Inferior parietal cortex (tissue), 1 donor: Measurements from ENCODE around the gene RAD17.
"Not testable (repeated sequence)": the region's sequence is repeated elsewhere in the genome, so short reads cannot be mapped to it uniquely, and the experiment has no call there.

Experiments
- DNase-seq: peaks from one replicate; pipeline ENCODE4 v3.0.0-alpha.2; 2016; ENCODE audit errors: extremely low spot score

RAD17 gene

DNA sequence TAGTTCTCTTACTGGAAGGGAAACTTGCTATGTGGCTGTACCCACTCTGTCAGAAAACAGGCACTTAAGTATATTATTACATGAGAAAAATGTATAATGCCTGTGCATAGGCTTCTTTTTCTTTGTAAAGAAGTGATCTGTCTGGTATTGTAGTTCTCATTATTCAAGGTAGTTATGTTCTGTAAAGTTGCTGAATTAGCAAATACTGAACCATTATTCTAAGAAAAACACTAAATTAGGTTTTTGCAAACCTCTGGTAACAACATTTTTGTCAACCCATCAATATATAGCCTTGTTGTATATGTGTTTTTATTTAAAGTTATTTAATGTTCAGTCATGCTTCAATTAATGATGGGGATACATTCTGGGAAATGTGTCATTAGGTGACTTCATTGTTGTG, 8.8 kb downstream of the RAD17 start:
- no peak for DNase-seq

DNA sequence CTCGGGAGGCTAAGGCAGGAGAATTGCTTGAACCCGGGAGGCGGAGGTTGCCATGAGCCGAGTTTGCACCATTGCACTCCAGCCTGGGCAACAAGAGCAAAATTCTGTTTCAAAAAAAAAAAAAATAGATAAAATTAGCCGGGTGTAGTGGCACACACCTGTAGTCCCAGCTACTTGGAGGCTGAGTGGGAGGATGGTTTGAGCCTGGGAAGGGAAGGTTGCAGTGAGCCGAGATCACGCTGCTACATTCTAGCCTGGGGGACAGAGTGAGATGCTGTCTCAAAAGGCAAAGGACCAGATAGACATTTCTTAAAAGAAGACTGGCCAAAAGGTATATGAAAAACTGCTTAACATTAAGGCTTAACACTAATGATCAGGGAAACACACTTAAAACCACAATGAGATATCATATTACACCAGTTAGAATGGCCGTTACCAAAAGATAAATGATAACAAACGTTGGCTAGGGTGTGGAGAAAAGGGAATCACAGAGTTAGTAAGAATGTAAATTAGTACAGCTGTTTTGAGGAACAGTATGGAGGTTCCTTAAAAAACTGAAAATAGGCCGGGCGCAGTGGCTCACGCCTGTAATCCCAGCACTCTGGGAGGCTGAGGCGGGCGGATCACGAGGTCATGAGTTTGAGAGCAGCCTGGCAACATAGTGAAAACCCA, 35.2 kb downstream of the RAD17 start:
- DNase-seq = no peak

DNA sequence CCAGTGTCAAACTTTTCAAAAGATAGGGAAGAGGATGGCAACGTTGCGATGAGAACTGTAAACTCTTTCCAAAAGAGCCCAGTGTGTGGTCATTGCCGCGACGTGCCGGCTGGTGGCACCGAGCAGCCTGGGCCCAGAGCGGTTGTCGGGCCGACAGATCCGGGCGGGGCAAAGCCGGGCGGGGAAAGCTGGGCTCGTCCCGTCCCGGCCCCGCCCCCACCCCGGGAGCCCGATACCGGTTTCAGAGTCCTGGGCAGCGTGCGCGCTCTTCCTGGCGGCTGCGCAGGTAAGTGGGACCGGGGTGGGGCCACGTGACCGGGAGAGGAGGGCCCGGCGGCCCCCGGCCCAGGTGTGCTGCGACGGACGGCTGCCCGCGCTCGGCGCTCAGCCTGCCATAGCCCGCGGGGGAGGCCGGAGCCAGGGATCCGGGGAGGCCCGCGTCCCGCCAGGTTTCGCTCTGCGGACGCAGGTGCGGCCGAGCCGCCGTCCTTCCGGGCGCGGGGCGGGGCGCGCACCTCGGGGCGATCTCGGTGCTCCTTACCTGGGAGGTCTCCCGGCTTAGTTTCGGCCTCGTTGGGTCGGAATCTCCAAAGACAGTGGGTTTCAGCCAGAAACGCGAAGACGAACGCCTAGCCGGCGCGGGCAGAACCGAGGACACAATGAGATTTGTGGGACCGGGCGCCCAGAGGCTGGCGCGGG, 45.4 kb downstream of the RAD17 start, which contains the start of gene MARVELD2:
MARVELD2 (plus strand) TSS at position 232 of the 699 bp plus-strand sequence. CDS start 4,270 bp downstream, outside the sequence.
- DNase-seq = no peak

DNA sequence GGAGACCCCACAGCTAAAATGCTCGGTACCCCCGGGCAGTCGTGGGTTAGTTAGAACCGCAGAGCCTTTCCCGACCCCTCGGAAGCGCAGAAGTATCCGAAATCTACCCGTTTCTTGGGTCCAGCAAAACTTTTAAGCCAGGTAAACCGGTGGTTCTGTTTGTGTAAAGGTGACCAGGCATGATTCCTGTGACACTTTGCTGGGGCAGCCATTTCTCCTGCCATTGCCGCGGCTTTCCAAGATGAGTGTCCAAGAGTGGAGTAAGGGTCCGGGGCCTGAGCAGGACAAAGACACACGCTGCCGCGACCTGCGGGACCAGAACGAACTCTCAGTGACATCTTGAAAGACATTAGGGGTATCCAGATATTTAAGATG, 46.0 kb downstream of the RAD17 start:
- DNase-seq = no peak

DNA sequence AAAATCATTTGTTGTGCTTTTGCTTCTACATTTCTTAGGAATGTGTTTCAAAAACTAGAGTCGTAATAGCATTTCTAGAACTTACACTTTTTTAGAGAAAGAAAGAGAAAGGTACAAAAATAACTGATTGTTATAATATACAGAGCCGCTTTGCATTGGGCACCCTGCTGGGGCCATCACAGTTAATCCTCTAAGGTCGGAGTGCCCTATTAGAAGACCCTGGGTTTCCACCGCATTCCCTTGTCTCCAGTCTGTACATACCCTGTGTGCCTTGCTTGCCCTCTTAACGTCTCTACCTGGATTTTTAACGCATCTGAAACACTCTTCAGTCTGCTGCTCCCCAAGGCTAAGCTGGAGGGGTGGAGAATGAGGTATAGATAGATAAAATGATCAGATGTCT, 46.6 kb downstream of the RAD17 start:
- DNase-seq = no peak

DNA sequence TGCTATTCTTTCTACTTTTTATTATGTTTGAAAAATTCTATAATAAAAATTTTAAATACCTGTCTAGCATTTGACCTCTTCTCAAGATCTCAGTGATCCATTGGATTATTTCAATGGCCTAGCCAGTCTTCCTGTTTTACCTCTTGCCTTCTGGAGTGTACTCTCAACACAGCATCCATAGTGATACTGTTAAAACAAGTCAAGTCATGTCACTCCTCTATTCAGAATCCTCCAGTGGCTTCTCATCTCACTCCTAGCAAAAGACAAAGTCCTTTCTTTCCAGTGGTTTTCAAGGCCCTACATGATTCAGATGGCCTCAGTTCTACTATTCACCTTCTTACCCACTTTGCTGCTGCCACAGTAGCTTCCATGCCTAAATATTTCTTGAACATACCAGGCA, 47.1 kb downstream of the RAD17 start:
- no peak for DNase-seq

DNA sequence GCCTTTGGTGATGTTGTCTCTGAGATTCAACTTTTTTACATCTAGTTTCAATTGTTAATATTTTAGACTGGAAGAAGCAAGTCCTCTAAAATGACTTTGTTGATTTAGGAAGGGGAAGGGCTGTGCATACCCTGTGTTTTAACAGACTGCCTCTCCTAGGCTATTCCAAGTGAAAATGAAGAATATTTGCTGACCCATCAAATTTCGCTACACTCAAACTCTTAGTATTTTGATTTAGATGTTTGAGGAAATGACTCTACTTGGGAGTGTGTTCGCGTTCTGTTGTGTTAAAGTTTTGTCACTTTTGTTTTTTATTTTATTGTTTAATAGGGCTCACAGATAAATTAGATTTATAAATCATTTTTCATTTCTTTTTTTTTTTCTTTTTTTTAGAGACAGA, 48.9 kb downstream of the RAD17 start:
- no peak for DNase-seq

DNA sequence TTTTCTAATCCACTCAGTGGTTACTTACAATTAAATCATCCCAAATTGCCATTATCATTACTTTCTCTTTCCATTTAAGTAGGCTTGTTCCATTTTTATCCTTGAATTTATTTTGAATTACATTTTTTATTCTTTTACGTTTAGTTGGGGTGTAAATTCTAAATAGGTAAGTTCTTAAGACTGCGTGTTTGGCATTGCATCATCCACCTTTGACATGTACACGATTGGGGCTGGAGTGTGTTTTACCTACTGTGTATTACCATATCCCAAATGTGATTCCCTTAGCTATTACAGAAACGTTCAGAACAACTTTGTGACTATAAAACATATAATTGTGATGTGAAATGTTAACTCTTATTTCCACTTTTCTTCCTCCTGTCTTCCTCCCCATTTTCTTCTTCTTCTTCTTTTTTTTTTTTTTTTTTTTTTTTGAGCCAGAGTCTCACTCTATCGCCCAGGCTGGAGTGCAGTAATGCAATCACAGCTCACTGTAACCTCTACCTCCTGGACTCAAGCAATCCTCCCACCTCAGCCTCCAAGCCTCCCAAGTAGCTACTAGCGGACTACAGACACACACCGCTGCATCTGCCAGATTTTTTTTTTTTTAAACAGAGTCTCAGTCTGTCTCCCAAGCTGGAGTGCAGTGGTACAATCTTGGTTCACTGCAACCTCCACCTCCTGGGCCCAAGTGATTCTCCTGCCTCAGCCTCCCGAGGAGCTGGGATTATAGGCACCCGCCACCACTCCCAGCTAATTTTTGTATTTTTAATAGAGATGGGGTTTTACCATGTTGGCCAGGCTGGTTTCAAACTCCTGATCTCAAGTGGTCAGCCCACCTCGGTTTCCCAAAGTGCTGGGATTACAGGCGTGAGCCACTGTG, 62.0 kb downstream of the RAD17 start:
- DNase-seq = no peak

DNA sequence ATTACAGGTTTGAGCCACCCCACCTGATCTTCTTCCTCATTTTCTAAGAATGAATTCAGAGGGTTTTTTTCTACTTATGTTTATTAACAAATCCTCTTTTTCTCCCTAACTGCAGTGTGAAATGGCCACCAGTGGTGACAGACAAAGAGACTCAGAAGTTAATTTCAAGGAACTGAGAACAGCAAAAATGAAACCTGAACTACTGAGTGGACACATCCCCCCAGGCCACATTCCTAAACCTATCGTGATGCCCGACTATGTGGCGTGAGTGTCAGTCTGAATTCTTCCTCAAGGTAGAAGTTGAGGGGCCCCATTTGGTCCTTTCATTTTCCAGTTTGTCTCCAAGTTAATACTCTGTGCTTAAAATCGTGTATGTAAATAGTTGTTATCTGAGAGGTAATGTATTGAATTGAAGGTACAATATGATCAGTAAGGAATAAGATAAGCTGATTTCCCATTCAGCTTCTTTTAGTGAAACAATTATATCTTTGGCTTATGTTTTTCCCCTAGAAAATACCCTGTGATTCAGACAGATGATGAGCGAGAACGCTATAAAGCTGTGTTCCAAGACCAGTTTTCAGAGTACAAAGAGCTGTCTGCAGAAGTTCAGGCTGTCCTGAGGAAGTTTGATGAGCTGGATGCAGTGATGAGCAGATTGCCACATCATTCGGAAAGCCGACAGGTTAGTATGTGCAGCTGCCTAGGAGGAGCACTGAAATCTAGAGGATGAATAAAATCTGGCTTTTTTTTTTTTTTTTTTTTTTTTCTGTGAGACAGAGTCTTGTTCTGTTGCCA, 63.0 kb downstream of the RAD17 start:
- no peak for DNase-seq

DNA sequence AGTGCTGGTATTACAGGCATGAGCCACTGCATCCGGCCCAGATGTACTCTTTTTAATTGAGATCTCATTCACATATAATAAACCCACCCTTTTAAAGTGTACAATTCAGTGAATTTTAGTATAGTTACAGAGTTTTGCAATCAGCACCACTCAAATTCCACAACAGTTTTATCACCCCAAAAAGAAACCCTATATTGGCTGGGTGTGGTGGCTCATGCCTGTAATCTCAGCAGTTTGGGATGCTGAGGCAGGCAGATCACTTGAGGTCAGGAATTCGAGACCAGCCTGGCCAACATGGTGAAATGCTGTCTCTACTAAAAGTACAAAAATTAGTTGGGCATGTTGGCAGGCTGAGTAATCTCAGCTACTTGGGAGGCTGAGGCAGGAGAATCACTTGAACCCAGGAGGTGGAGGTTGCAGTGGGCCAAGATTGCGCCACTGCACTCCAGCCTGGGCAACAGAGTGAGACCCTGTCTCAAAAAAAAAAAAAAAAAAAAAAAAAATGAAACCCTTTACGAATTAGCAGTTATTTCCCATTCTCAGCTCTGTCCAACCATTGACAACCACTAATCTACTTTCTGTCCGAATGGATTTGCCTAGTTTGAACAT, 65.8 kb downstream of the RAD17 start:
- not testable (repeated sequence) for DNase-seq

DNA sequence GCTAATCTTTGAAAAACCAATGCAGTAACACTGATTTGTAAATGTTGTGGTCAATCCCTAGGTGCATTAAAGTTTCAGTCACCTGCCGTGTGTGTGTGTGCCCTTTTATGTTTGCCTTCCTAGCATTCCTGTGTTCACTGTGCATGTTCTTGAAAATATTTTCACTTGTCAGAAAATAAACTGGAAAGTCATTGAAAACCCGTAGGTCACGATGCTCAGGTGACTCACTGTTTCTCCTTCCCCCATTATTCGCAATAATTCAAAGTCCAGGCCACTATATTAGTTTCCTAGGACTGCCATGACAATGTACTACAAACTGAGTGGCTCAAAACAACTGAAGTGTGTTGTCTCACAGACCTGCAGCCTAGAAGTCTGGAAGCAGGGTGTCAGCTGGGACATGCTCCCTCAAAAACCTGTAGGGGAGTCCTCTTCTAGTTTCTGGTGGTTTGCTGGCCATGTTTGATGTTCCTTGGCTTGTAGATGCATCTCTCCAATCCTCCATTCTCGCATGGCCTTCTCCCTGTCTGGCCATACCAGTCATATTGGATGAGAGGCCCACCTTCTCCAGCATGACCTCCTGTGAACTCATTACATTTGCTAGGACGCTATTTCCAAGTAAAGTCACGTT, 74.6 kb downstream of the RAD17 start:
- DNase-seq = no peak

DNA sequence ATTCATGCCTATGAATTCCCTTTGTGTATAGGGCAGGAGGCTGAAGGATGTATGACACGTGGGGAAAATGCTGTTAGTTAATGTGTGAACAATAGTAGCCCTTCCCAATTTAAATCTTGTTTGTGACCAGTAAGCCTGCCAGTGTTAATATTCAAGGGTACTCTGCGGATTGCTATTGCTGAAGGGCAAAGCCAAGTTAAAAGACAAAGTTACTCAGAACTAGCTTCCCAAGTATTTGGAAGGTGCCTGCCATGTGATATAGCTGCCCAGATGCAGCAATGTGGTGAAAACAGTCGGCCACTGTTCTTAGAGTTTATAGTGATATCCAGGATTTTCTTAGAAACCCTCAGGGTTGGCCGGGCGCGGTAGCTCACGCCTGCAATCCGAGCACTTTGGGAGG, 79.9 kb downstream of the RAD17 start:
- DNase-seq = no peak

DNA sequence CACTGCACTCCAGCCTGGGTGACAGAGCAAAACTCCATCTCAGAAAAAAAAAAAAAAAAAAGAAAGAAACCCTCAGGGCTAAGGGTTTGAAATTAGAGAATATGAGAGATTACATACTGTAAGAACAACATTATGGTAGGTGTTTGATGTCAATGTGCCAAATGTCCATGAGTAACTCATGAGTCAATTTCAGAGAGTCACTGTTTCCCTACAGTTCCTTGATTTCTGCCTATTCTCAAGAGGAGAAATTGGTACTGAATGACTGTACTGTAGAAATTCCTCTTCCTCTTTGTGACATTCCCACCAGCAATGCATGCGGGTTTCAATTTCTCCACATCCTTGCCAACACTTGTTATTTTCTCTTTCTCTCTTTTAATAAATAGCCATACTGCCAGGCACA, 80.5 kb downstream of the RAD17 start:
- peak; percentile 7 for DNase-seq

DNA sequence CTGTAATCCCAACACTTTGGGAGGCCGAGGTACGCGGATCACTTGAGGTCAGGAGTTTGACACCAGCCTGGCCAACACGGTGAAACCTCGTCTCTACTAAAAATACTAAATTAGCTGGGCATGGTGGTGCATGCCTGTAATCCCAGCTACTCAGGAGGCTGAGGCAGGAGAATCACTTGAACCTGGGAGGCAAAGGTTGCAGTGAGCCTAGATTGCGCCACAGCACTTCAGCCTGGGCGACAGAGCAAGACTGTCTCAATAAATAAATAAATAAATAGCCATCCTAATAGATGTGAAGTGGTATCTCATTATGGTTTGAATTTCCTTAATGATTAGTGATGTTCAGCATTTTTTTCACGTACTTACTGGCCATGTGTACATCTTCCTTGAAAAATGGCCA, 80.9 kb downstream of the RAD17 start:
- not testable (repeated sequence) for DNase-seq

DNA sequence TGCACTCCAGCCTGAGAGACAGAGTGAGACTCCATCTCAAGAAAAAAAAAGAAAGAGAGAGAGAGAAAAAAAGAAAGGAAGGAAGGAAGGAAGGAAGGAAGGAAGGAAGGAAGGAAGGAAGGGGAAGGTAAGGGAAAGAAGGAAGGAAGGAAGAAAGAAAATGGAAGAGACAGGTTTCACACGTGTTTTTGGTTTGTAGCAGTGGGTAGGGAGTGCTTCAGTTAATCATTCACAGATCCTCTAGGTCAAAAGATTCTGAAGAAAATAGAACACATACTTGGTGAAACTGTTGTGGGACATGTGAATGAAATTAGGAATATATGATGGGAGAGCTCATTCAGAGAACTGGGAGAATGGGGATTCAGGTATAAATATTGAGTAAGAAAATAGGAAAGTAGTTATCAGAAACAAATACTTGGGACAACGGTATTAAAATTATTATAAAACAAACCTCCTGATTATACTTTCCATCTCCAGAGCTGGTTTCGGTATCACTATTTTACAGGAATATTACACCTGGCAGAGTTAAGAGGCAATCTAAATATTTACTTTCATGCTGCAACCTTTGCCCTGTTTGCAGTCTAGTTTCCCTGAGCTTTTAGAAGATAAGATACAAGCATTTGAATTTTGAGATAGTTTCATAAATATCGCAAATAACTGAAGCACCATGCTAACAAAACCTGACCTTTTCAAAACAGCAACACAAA, 82.5 kb downstream of the RAD17 start:
- no peak for DNase-seq

DNA sequence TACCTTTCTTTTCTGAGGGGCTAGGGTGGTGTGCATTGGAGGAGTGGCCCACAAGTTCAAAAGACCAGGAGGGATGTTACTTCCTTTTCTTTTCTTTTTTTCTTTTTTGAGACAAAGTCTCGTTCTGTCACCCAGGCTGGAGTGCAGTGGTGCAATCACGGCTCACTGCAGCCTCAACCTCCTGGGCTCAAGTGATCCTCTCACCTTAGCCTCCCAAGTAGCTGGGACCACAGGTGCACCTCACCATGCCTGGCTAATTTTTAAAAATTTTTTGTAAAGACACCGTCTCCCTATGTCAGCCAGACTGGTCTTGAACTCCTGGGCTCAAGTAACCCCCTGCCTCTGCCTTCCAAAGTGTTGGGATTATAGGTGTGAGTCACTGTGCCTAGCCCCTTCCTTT, 83.9 kb downstream of the RAD17 start:
- DNase-seq = not testable (repeated sequence)

DNA sequence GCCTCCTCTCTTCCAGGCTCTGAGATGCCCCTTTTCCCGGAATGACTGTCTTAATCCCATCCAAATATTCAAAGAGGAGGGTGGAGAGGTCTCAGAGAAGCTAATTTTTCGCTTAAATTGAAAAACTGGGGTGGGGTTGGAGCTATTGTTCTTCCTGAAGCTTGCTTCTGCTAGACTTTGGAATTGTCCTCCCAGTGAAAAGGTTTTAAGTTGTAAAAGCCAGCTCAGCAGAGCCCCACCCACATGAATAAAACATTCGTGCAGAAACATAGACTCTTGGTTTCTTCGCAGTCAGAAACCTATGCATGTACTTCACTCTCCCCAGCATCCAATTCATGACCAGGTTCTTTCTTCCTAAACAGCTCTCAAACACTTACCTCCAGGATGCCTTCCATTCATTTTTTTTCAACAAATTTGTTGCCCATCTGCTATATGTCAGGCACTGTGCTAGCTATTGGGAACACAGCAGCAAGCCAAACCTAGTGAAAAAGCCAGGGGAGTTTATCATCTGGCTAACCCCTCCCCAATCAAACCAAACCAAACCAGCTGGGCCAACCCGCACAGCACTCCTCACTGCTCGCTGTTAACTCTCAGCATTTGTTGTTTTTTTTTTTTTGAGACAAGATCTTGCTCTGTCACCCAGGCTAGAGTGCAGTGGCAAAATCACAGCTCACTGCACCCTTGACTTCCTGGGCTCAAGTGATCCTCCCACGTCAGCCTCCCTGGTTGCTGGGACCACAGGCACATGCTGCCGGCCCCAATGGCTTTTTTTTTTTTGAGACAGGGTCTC, 85.0 kb downstream of the RAD17 start:
- no peak for DNase-seq

DNA sequence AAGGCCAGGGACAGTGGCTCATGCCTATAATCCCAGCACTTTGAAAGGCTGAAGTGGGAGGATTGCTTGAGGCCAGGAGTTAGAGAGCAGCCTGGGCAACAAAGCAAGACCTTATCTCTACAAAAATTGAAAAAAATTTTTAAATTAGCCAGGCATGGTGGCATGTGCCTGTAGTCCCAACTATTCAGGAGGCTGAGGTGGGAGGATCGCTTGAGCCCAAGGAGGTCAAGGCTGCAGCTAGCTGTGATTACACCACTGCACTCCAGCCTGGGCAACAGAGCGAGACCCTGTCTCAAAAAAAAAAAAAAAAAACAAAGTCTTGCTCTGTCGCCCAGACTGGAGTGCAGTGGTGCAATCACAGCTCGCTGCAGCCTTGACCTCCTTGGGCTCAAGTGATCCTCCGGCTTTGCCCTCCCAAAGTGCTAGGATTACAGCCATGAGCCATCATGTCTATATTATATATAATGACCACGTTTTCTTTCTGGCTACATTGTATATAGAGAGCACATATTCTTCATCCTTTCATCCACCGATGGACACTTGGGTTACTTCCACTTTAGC, 85.9 kb downstream of the RAD17 start:
- DNase-seq = not testable (repeated sequence)

DNA sequence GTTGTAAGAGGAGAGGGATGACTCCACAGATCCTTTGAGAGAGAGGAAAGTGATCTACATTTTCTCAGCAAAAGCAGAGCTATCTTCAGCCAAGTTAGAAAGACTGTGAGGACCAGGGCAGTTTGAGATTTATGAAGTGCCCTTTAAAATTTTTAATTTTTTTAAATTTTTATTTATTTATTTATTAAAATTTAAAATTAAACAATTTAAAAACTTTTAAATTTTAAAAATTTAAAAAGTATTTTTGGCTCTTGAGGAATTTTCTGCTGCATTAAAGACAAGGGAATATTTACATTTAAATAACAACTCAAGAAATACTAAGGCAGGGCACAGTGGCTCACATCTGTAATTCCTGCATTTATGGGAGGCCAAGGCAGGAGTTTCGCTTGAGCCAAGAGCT, 92.6 kb downstream of the RAD17 start:
- no peak for DNase-seq
